Bronchial epithelial cell (primary cell): ENCODE results near the gene ZNF592. TPM values are rescaled to one million over a fixed set of nuclear protein-coding genes. Genes with fewer than 3 reads are reported as not detected.

Experiments used
- DNase-seq: peaks from one replicate; pipeline ENCODE4 v3.0.0-alpha.2; 2010; ENCODE audit warnings: low read depth
- FAIRE-seq: peaks from 2 replicates; lab custom pipeline; 2011; peaks lifted over from hg19 to GRCh38; lab: Jason Lieb, UNC
- H3K27me3 ChIP-seq: 2 replicates; pipeline ENCODE4 v1.5.1; 2011; ENCODE audit warnings: low read length; ENCODE audit not compliant: control insufficient read depth, insufficient read depth
- H3K36me3 ChIP-seq: 2 replicates; pipeline ENCODE4 v1.5.1; 2011; ENCODE audit warnings: low read length; ENCODE audit not compliant: control insufficient read depth, insufficient read depth
- H3K4me3 ChIP-seq: 2 replicates; pipeline ENCODE4 v1.5.1; 2011; ENCODE audit warnings: mild to moderate bottlenecking, low read depth, low read length, control low read depth
- CTCF ChIP-seq: IDR thresholded peaks from 2 replicates; pipeline ENCODE4 v1.5.1; 2011; ENCODE audit warnings: mild to moderate bottlenecking, moderate library complexity, low read length, control low read depth, inconsistent platforms; ENCODE audit not compliant: insufficient read depth, severe bottlenecking
- total RNA-seq: library from RNA; depleted of rRNA; stranded (reverse); fragments of >200 nt; gene quantifications from 2 replicates; pipeline ENCODE4 v1.2.1, GENCODE V29; 2014

ZNF592 gene
- total RNA-seq, 1 donor from 2014 or later: 2.6 TPM

- peaks cover 30% of the 10 kb centered on the region for H3K36me3 ChIP-seq
- H3K4me3 ChIP-seq: no peak overlapping the region
- no peaks in the 10 kb centered on the region for H3K27me3 ChIP-seq
- no peak for TF ChIP-seq CTCF
- FAIRE-seq (no peak), DNase-seq (no peak)
These were observed 35.3 kb downstream of the ZNF592 start for GRCh38 chr15:84783493-84784251.

- Histone ChIP-seq H3K4me3 (no peak overlapping the region), H3K36me3 (peaks cover 30% of the 10 kb centered on the region), H3K27me3 (no peaks in the 10 kb centered on the region)
- DNase-seq (no peak), FAIRE-seq (no peak)
- TF ChIP-seq CTCF: no peak
These were observed 35.9 kb downstream of the ZNF592 start for GRCh38 chr15:84784262-84784661.

- TF ChIP-seq CTCF: no peak
- H3K36me3 ChIP-seq: peaks cover 30% of the 10 kb centered on the region
- FAIRE-seq: no peak
These were observed 36.7 kb downstream of the ZNF592 start for GRCh38 chr15:84785053-84785452.

GRCh38 chr15:84788500-84788899 is 40.1 kb downstream of the ZNF592 start:
- DNase-seq (no peak), FAIRE-seq (no peak)
- Histone ChIP-seq H3K27me3 (no peaks in the 10 kb centered on the region), H3K36me3 (peaks cover 28% of the 10 kb centered on the region), H3K4me3 (no peak overlapping the region)
- TF ChIP-seq CTCF: no peak

More at GRCh38 chr15:84785053-84785452, 36.7 kb downstream of the ZNF592 start:
- DNase-seq: no peak
- Histone ChIP-seq H3K27me3 (no peaks in the 10 kb centered on the region), H3K4me3 (no peak overlapping the region)

- peaks cover 16% of the 10 kb centered on the region for H3K36me3 ChIP-seq
- no peak for DNase-seq
- H3K27me3 ChIP-seq: no peaks in the 10 kb centered on the region
- H3K4me3 ChIP-seq: no peak overlapping the region
- TF ChIP-seq CTCF: no peak
- FAIRE-seq: no peak
These were observed 41.4 kb downstream of the ZNF592 start for GRCh38 chr15:84789762-84790161.

- no peak for FAIRE-seq
- Histone ChIP-seq H3K4me3 (no peak overlapping the region), H3K36me3 (peaks cover 18% of the 10 kb centered on the region), H3K27me3 (no peaks in the 10 kb centered on the region)
- TF ChIP-seq CTCF: no peak
- DNase-seq: no peak
These were observed 42.3 kb downstream of the ZNF592 start for GRCh38 chr15:84790676-84791075.
